Fibroblast of the aortic adventitia (primary cell): ENCODE results near the gene AMOT. TPM values are rescaled to one million over a fixed set of nuclear protein-coding genes. Genes with fewer than 3 reads are reported as not detected.

Experiments used
- DNase-seq: peaks from one replicate; pipeline ENCODE4 v3.0.0-alpha.2; 2010; ENCODE audit warnings: low read depth
- H3K4me3 ChIP-seq: 2 replicates; pipeline ENCODE4 v1.5.1; 2011; ENCODE audit warnings: low read depth, mild to moderate bottlenecking, control low read depth, low read length, moderate library complexity
- CTCF ChIP-seq: IDR thresholded peaks from 2 replicates; pipeline ENCODE4 v1.5.1; 2011; ENCODE audit warnings: mild to moderate bottlenecking, low read length, control low read depth, inconsistent platforms; ENCODE audit not compliant: insufficient read depth
- total RNA-seq: library from RNA; depleted of rRNA; stranded (reverse); fragments of >200 nt; gene quantifications from 2 replicates; pipeline ENCODE4 v1.2.3, GENCODE V29; 2012; ENCODE audit warnings: low replicate concordance

Gene AMOT
- total RNA-seq, 1 donor, result 11.0 TPM

- DNase-seq, result no peak
- H3K4me3 ChIP-seq, result no peak overlapping the region
- TF ChIP-seq CTCF, result no peak
Observed at GRCh38 chrX:112808651-112809195, 31.9 kb downstream of the AMOT start.

- TF ChIP-seq CTCF, result no peak
- no peak overlapping the region for H3K4me3 ChIP-seq
- no peak for DNase-seq
Observed at GRCh38 chrX:112808007-112808406, 32.6 kb downstream of the AMOT start.

GRCh38 chrX:112803060-112803459 lies 37.6 kb downstream of the AMOT start:
- no peak overlapping the region for H3K4me3 ChIP-seq
- TF ChIP-seq CTCF, result no peak
- DNase-seq, result no peak

GRCh38 chrX:112802541-112802940 lies 38.1 kb downstream of the AMOT start:
- DNase-seq, result no peak
- TF ChIP-seq CTCF, result no peak
- no peak overlapping the region for H3K4me3 ChIP-seq

GRCh38 chrX:112800971-112801775 lies 39.5 kb downstream of the AMOT start:
- TF ChIP-seq CTCF, result no peak
- DNase-seq, result no peak
- H3K4me3 ChIP-seq, result no peak overlapping the region

- DNase-seq, result no peak
- TF ChIP-seq CTCF, result no peak
- H3K4me3 ChIP-seq, result no peak overlapping the region
Observed at GRCh38 chrX:112799425-112799824, 41.2 kb downstream of the AMOT start.
